ENCODE measurements around the gene DERL3.
"Not testable (repeated sequence)": the region's sequence is repeated elsewhere in the genome, so short reads cannot be mapped to it uniquely, and the experiment has no call there.

The DERL3 gene

DNA sequence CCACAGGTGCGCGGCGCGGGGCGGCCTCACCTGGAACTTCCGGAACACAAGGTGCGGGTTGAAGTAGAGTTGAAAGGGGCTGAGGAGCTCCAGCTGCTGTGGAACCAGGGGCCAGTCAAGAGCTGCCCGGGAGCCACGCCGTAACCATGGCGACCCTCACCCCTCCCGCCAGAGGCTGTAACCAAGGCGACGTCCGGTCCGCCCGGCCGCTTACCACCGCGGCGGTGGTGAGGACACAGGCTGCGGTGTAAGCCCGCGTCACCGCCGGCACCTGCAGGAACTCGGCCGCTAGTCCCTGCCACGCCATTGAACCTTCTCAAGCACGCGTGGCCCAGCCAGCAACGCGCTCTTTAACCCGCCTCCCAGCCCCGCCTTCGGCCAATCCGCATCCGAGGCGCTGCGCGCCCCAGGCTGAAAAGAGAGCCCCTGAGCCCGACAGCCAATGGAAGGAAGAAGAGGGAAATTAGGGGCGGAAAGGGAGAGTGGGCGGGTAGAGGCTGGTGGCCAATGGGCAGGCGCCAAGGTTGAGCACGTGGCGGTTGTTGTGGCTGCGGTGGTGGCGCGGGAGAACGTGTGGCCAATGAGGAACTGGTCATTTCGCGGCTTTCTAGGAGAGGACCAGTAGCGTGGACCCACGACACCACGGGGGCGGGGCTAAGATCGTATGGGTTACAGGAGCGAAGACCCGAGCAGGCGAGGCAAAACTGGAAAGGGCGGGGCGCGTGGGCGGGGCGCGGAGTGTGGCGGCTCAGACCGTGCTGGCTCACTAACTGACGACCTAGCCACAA, at the start of gene DERL3:
Gene DERL3, minus strand, starts transcription at position 326 of the 788 bp plus-strand sequence. Its CDS starts 19 bp downstream, at position 307.
- FAIRE-seq: peak; percentile 85

DNA sequence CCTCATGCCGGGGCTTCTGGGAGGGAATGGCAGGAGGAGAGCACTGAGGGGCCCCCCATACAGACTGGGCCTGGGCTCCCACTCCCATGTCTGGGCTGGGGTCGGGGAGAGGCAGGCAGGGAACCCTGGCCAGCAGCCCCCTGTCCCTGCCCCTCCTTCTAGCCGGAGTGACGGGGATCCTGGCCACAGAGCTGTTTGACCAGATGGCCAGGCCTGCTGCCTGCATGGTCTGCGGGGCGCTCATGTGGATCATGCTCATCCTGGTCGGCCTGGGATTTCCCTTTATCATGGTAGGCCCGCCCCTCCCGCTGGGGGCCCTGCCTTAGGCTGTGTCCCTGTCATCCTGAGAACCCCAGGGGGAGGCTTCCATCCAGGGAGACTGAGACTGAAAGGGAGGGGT, 45.3 kb upstream of the DERL3 start:
- FAIRE-seq: no peak

DNA sequence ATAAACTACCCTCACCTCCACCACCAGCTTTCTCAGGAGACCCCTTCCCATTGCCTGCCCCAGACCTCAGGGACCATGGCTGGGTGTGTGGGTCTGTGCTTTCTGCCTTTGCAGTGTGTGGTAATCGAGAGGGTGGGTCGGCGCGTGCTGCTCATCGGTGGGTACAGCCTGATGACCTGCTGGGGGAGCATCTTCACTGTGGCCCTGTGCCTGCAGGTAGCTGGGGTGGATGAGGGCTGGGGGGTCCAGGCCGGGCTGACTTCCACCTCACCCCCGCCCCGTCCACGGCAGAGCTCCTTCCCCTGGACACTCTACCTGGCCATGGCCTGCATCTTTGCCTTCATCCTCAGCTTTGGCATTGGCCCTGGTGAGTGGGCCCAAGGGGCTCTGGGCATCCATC, 44.9 kb upstream of the DERL3 start:
- FAIRE-seq: no peak

DNA sequence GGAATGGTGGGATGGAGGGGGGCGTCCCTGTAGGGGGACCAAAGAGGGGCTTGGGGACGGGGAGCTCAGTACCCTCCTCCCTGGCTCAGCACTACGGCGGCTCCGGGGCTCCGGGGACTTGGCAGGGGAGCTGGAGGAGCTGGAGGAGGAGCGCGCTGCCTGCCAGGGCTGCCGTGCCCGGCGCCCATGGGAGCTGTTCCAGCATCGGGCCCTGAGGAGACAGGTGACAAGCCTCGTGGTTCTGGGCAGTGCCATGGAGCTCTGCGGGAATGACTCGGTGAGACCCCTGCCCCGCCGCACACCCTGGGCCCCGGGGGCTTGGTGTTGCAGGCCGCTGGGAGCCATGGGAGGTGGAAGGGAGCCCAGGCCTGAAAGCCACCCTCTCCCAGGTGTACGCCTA, 43.6 kb upstream of the DERL3 start:
- no peak for FAIRE-seq

DNA sequence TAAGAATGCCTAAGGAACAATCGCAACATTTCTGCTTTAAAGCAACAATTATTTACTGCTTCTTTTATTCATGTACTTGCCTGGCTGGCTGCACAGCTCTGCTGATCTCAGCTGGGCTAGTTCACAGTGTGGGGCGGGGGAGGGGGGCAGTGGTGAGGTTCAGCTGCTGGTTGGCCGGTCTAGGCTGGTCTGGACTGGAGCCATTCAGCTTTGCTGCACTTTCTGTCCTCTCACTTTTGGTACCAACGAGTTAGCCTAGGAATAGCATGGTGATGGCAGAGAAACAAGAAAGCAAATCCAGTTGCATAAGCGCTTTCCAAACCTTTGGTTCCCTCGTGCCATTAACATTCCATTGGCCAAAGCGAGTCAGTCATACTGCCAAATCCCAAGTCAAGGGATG, 39.4 kb upstream of the DERL3 start:
- FAIRE-seq: no peak

DNA sequence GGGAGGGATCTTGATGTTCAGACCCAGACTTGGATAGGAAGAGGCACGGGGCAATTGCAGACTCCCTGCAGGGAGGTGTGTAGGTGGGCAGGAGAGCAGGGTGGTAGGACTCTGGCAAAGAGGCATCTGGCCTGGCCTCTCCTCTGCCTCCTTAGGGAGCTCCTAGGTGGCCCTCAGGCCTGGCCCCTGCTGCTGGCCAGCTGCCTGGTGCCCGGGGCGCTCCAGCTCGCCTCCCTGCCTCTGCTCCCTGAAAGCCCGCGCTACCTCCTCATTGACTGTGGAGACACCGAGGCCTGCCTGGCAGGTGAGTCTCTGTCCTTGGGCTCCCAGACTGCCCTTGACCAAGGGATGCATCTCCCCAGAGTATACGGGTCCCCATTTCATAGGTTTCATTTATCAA, 38.8 kb upstream of the DERL3 start:
- no peak for FAIRE-seq

DNA sequence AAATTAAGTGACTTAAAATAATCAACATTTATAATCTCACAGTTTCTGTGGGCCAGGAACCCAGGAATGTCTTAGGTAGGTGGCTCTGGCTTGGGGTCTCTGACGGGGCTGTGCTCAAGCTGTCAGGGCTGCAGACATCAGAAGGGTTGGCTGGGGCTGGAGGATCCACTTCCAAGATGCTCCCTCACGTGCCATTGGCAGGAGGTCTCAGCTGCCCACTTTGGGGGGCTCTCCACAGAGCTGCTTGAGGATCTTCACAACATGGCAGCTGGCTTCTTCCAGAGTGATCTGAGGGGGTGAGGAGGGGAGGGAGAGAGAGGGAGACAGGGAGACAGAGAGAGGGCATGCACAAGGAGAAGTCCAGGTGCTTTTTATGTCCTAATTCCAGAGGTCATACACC, 37.0 kb upstream of the DERL3 start:
- no peak for FAIRE-seq

DNA sequence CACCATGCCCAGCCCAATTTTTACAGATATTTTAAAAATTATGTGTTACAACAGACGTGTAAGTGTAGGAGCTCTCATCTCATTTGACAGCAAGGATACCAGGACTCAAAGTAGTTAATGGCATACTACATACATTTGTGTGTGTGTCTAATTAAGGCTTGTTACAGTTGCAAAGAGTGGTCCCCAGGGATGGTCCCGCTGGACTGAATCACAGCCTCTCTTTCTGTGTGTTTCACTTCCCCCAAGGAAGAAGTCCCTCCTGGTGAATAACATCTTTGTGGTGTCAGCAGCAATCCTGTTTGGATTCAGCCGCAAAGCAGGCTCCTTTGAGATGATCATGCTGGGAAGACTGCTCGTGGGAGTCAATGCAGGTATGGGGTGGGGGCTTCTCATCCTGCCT, 36.1 kb upstream of the DERL3 start:
- no peak for FAIRE-seq

DNA sequence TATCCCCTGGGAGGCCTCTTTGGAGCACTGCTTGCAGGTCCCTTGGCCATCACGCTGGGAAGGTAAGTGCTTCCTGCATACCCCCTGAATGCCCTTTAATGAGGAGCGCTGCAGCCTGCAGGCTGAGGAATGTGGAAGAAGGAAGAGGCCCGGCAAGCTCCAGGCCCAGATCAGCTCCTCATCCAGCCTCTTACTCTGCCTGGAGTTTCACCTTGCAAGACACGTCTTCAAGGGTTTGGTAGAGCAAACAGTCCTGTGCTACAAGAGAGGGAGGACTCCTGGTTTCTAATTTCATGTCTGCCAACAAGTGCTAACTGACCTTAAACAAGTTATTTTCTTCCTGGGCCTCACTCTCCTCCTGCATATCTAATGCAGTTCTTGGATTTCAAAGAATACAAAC, 29.8 kb upstream of the DERL3 start:
- FAIRE-seq: no peak

DNA sequence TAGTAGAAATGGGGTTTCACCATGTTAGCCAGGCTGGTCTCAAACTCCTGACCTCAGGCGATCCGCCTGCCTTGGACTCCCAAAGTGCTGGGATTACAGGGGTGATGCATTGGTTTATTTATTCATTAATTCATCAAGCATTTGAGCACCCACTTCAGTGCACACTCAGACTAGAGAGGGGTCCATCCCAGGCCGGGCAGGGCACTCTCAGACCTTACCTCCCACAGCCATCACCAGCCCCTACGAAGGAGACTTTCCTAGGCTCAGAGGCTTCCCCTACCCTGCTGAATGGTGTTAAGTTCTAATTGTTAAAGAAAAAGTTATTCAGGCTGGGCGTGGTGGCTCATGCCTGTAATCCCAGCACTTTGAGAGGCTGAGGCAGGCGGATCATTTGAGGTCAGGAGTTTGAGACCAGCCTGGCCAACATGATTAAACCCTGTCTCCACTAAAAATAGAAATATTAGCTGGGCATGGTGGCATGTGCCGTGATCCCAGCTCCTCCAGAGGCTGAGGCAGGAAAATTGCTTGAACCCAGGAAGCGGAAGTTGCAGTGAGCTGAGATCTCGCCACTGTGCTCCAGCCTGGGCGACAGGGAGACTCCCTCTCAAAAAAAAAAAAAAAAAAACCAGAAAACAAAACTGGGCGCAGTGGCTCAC, 25.8 kb upstream of the DERL3 start:
- not testable (repeated sequence) for FAIRE-seq

DNA sequence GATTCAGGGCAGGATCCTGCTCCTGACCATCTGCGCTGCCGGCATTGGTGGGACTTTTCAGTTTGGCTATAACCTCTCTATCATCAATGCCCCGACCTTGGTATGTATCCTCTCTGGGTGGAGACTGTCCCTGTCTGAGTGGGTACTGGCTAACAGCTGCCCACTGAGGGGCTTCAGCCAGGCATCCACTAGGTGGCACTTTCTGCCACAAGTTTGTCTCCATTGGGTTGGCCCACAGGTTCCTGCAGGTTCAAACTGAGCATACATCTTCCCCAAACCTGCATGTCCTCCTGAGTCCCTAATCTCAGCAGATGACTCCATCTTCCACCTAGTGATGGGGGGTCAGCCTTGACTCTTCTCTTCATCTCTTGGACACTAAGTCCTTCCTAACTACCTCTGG, 23.3 kb upstream of the DERL3 start:
- FAIRE-seq: no peak

DNA sequence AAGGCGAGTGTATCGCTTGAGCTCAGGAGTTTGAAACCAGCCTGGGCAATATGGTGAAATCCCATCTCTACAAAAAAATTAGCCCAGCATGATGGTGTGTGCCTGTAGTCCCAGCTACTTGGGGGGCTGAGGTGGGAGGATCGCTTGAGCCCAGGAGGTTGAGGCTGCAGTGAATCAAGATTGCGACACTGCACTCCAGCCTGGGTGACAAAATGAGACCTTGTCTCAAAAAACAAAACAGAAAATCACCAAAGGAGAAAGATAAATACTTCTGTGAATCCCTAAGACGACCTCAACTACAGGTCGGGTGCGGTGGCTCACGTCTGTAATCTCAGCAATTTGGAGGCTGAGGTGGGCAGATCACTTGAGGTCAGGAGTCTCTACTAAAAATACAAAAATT, 21.4 kb upstream of the DERL3 start:
- FAIRE-seq: not testable (repeated sequence)

DNA sequence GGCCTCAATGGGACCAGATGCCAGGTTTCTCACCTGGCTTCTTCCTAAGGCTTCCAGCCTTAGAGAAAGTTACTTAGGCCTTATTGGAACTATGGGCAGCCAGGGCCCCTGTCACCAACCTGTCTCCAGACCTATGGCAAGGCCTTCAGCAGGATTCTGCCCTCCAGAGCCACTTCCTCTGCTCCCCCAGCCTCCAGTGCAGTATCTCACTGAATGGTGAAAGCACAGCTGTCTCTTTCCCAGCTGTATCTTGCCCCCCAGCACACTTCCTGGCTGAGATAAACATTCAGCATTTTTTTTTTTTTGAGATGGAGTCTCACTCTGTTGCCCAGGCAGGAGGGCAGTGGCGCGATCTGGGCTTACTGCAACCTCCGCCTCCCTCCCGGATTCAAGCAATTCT, 20.4 kb upstream of the DERL3 start:
- FAIRE-seq: no peak

DNA sequence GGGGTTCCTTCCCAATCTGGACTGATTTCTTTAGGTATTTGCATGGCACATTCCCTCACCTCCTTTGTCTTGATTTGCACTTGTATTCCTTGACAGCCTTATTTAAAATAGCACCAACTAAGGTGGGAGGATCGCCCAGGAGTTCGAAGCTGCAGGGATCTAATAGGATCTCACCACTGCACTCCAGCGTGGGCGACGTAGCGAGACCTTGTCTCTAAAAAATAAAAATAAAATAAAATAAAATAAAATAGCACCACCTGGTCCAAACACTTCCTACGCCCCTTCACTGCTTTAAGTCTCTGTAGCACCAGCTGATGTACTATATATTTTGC, 19.6 kb upstream of the DERL3 start:
- no peak for FAIRE-seq

DNA sequence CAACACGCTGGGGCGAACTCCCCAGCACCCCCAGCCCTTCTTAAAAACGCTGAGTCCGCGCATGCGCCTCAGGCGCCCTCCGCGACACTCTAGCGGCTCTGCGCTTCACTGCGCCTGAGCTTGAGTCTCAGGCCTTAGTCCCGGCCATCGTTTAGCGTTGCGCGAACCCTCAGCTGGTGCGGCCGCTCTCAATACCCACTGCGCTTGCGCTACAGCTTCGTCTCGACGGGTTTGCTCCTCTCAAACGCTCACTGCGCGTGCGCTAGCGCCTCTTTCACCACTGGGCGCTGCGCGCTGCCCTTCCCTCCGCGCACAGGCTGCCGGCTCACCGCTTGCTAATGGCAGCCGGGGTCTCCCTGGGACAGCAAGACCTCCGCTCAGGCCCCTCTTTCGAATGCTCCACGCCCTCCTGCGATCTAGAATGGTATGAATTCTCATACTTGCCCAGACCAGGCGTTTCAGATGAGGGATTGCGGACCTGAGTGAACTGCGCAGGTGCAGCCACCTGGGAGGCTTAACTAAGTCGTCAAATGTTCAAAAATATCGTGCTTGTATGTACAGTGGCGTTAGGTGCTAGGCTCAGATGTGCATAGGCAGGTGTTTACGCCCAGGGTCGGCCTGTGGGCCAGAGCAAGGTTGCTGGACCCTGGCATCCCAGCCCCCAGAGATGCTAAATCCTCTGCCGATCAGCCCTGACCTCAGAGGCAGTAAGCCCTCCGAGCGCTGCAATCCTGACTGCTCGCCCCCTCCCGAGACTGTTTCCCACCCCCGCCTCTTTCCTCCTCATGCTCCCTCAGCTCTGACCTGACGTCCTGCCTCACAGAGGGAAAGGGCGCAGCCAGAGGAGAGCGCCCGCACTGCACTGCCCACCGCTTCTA, 19.0 kb upstream of the DERL3 start, which contains the start of gene SLC2A11:
Gene SLC2A11, plus strand, starts transcription at position 270 of the 878 bp plus-strand sequence. Its CDS starts 125 bp downstream, at position 395.
- FAIRE-seq: no peak

DNA sequence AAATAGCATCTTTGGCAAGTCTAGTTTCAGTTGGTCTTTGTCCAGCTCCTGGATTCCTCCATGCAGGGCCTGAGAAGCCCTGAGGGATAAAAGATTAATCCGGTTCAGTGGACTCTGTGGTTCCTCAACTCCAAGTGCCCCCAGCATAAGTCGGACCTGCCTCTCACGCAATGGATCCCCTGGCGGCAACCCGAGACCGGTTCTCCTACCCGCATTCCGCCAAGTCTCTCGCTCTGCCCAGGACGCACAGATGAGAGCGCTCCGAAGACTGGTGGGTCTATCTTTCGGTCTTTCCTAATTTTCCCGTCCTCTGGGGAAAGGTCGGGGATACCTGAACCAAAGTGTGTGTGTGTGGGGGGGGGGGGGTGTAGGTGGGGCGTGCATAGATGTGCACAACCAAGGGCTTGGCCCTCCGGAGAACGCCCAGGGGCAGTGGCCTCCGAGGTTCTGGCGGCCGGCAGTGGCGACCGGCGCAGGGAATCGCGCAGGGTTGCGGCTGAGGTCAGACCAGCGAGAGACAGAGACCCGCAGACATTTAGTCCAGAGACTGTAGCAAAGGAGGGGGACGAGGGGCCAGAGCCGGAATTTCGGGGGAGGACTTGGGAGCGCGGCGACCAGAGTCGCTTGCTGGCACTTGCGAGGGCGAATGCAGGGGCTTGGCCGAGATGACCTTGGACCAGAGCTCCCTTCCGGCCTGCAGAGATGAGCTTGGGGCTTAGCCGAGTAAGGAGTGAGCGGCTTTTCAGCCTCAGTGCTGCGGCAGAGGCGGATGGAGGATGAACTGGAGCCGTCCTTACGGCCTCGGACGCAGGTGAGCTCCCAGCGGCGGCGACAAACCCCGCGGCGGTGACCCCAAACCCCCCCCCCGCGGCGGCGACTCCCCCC, 18.2 kb upstream of the DERL3 start:
- no peak for FAIRE-seq

DNA sequence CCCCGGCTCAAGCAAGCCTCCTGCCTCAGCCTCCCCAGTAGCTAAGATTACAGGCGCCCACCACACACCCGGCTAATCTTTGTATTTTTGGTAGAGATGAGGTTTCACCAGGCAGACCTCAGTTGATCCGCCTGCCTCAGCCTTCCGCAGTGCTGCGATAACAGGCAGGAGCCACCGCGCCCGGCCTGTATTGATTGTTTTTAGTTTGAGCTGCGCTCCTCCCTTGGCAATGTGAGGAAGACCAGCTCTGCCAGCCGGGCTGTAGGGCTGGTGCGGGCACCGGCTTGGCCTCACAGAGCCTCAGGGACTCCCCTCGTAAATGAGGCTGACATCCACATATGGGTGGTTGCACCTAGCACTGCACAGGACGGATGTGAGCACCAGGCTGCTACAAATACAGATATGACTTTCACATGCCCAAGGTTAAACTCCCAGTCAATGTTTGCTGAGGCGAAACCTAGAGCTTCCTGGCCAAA, 11.4 kb upstream of the DERL3 start:
- no peak for FAIRE-seq

DNA sequence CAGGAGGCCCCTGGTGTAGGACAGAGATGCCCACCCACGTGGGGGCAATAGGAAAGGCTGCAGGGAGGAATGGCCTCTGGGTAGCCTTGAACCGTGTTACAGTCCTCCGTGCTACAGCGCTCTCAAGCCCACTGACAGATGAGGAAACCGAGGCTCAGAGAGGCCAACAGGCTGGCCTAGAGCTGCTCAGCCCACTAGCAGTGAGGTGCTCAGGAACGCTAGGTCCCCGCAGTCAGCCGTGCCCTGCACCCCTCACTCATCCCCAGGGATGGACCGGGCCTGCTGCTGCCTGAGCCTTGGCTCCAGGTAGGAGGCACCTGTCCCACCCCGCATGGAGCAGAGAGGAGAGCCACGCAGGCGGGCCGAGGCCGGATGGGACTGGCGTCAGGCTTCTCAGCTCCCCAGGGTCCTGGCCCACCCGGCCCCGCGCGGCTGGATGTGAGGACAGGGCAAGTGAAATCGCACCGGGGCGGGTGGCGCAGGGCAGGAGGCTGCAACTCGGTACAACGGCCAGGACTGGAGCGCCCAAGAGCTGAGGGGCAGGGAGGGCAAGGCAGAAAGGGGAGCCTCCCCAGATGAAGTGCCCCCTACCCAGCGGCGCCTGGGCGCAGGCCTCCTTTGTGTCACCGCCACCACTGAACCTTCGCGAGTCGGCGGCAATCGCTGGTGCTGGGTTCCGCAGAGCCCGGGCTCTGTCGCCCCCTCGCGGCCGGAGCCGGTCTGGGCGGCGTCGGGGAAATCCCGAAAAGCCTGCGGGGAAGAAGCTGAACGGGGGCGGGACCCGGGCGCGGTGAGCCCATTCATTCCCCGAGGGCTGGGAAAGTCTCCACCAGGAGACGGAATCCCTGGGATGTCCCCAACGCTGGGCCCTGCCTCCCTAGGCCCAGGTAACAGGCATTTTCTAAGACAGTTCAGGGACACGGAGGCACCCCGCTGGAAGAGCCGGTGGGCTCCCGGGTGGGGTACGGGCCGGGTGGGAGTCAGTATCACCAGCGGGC, 10.5 kb upstream of the DERL3 start:
- FAIRE-seq: no peak

DNA sequence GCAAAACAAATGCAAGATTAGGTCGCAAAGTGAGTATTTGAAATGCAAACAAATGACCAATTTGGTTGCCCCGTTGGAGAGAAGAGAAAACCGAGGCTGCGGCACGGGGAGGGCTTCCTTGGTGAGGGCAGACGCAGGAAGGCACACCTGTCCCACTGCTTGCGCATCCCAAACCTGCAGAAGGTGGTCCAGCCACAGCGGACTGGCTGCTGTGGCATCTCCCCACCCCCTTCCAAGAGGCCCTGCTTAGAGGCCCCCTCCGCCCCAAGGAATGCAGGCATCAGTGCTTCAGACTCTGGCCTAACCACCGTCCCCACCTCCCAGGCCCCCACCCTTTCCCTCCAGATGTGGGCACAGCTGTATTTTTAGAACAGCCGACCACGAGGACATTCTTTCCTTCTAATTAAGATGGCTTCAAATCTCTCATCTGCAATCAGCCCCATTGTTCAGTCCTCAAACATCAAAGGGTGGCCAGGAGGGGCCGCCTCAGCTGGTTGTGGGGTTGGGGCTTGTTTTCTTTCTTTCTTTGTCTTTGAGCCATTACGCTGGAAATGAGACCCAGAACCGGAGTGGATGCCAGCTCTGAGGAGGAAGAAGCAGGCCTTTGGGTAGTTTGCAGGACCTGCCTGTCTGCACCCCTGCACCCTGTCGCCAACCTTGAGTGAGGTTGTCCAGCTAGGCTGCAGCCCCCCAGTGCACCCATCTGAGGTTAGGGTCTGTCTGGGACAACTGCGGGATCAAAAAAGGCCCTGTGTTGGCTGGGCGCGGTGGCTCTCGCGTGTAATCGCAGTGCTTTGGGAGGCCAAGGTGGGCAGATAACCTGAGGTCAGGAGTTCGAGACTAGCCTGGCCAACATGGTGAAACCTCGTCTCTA, 9.4 kb upstream of the DERL3 start:
- FAIRE-seq: no peak

DNA sequence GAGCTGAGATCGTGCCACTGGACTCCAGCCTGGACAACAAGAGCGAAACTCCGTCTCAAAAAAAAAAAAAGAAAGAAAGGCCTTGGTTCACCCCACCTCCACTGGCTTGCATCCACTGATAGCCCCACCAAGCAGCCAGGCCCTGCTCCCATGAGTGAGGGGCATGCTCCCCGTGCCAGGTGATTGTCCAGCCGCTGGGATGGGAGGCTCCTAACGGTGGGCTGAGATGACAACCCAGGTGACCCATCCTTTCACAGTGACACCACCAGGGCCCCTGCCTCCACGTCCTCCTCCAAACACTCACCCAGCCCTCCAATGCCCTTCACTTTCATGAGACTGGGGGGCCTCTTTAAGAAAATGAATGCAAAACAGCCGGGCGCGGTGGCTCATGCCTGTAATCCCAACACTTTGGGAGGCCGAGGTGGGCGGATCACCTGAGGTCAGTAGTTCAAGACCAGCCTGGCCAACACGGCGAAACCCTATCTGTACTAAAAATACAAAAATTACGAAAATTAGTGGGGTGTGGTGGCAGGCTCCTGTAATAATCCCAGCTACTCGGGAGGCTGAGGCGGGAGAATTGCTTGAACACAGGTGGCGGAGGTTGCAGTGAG, 8.6 kb upstream of the DERL3 start:
- FAIRE-seq: no peak
